Measurements from ENCODE around the gene PNRC1. TPM values are rescaled to one million over a fixed set of nuclear protein-coding genes. Genes with fewer than 3 reads are reported as not detected.

The PNRC1 gene
- total RNA-seq, 2 donors from 2014 or later: 61.5 to 363 TPM

DNA sequence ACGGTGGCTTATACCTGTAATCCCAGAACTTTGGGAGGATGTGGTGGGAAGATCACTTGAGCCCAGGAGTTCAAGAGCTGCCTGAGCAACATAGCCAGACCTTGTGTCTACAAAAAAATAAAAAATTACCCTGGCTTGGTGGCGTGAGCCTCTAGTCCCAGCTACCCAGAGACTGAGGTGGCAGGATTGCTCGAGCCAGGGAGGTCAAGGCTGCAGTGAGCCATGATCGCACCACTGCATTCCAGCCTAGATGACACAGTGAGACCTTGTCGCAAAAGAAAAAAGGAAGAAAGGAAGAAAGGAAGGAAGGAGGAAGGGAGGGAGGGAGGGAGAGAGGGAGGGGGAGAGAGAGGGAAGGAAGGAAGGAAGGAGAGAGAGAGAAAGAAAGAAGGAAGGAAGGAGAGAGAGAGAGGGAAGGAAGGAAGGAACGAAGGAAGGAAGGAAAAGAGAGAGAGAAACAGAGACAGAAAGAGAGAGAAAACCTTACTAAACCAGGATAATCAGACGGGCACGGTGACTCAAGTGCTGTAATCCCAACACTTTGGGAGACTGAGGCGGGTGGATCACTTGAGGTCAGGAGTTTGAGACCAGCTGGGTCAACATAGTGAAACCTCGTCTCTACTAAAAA is 10.9 kb upstream of the PNRC1 start:
- H3K4me1 Mint-ChIP-seq: peaks cover 4% of the 10 kb centered on the region
- peaks cover 10% of the 10 kb centered on the region for H3K27me3 Mint-ChIP-seq
- H3K4me3 Mint-ChIP-seq: no peak overlapping the region
- no peak for ATAC-seq (replicated peaks)
- H3K9me3 Mint-ChIP-seq: no peaks in the 10 kb centered on the region
- no peaks in the 10 kb centered on the region for H3K36me3 Mint-ChIP-seq (ENCODE audit: low read depth)
- no peak overlapping the region for H3K27ac Mint-ChIP-seq

DNA sequence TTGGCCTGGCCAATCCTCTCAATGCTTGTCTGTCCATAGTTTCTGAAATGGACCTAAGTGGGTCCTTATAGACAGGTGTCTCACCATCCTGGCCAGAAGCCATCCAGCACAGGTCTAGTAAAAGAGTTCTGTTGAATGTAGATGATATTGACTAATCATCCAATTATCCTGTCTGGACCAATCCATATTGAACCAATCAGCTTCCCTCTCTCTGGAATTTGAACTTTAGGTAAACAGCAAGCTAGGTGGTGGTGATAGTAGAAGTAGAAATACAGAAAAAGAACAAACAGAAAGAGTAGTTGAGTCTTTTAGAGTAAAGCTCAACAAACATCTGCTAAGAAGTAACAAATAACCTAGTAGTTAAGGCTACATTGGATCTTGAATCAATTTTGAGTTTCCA is 9.5 kb upstream of the PNRC1 start:
- ATAC-seq (replicated peaks): no peak
- no peak overlapping the region for H3K4me3 Mint-ChIP-seq
- H3K27ac Mint-ChIP-seq: no peak overlapping the region
- H3K9me3 Mint-ChIP-seq: no peaks in the 10 kb centered on the region
- peaks cover 10% of the 10 kb centered on the region for H3K27me3 Mint-ChIP-seq
- H3K4me1 Mint-ChIP-seq: peaks cover 4% of the 10 kb centered on the region
- no peaks in the 10 kb centered on the region for H3K36me3 Mint-ChIP-seq (ENCODE audit: low read depth)

DNA sequence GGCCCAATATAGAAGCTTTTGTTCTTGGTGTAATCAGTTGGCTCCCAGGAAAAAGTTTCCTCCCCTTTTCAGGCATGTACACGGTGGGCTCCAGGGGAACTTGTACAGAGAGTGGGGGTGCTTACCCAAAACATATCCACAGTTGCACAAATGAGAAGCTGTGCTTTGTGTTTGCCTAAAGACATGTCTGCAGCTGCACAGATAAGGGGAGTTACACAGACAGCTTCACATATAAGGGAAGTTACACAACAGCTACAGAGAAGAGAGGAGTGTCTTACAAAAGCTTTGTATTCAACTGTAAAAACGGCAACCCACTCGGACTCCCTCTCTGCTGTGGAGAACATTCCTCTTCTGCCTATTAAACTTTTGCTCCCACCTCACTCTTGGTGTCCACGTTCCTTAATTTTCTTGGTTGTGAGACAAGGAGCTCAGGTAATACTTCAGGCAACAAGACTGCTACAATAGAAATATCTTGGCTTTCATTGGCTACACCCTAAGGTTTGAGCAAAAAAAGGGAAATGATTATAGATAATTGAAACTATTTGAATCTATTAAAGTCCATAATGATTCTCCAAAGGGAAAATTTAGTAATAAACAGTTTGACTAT is 7.4 kb upstream of the PNRC1 start:
- Mint-ChIP-seq H3K27ac (no peak overlapping the region), H3K4me3 (no peak overlapping the region), H3K4me1 (peaks cover 4% of the 10 kb centered on the region), H3K9me3 (no peaks in the 10 kb centered on the region), H3K36me3 (ENCODE audit: low read depth) (no peaks in the 10 kb centered on the region), H3K27me3 (no peaks in the 10 kb centered on the region)
- no peak for ATAC-seq (replicated peaks)

DNA sequence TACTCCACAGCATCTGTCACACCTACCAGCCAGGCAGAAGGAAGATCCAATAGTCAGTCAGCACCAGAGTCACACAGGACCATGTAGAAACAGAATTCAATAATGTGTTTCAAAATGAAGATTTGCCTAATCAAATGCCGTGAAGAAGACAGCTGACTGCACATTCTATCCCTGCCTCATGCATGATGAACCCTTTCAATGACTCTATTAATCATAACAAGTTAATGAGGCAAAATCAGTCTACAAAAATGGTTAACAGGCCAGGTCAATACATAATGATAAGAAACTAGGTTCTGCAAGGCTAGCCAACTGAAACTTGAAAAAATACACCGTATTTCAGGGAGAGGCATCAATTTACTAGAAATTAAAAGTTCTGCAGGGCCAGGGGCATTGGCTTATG is 6.7 kb upstream of the PNRC1 start:
- peaks cover 4% of the 10 kb centered on the region for H3K4me1 Mint-ChIP-seq
- no peak for ATAC-seq (replicated peaks)
- H3K36me3 Mint-ChIP-seq (ENCODE audit: low read depth): no peaks in the 10 kb centered on the region
- no peak overlapping the region for H3K4me3 Mint-ChIP-seq
- H3K27ac Mint-ChIP-seq: no peak overlapping the region
- H3K27me3 Mint-ChIP-seq: no peaks in the 10 kb centered on the region
- H3K9me3 Mint-ChIP-seq: no peaks in the 10 kb centered on the region

DNA sequence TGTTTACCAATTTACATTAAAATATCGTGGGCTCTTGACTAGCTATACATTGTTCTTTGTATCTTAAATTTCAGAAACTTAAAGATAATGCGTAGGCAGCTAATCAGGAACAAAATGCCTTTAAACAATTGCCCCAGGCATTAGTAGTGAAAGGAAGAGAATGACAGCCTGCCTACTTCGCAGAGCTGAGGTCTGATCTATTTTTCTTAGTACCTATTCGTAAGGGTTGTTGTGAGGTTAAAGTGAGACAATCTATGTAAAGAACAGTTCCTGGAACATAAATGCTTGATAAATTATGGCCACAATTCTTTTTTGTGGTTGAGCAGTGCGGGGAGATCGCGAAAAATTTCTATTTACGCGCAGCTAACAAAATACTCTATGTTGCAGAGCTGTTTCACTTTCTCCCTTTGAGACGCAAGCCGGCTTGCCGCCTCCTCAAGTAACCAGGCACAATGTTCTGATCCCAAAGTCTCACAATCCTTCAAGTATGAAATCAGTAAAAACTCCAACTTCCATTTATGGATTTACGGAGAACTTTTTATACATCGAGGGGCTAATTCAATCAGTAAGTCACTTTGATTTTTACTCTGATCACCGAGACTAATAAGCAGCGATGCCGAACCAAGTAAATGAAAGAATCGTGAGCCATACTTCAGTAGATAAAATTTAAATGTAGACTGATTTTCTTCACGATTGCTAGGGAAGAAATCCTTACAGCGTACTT is 878 bp upstream of the PNRC1 start:
- Mint-ChIP-seq H3K4me3 (peak overlapping the region; percentile 100), H3K27me3 (no peaks in the 10 kb centered on the region), H3K36me3 (ENCODE audit: low read depth) (peaks cover 41% of the 10 kb centered on the region), H3K27ac (peak overlapping the region; percentile 86), H3K9me3 (no peaks in the 10 kb centered on the region), H3K4me1 (peaks cover 12% of the 10 kb centered on the region)
- ATAC-seq (replicated peaks): peak; percentile 20

DNA sequence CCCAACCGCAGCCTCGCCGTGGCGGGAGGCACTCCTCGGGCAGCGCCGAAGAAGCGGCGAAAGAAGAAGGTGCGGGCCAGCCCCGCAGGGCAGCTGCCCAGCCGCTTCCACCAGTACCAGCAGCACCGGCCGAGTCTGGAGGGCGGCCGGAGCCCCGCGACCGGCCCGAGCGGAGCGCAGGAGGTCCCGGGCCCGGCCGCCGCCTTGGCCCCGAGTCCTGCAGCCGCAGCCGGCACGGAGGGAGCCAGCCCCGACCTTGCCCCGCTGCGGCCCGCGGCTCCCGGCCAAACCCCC is 525 bp downstream of the PNRC1 start:
- Mint-ChIP-seq H3K27ac (peak overlapping the region; percentile 100), H3K36me3 (ENCODE audit: low read depth) (peaks cover 55% of the 10 kb centered on the region), H3K27me3 (no peaks in the 10 kb centered on the region), H3K9me3 (no peaks in the 10 kb centered on the region), H3K4me1 (peaks cover 20% of the 10 kb centered on the region), H3K4me3 (peak overlapping the region; percentile 100)
- peak; percentile 16 for ATAC-seq (replicated peaks)

DNA sequence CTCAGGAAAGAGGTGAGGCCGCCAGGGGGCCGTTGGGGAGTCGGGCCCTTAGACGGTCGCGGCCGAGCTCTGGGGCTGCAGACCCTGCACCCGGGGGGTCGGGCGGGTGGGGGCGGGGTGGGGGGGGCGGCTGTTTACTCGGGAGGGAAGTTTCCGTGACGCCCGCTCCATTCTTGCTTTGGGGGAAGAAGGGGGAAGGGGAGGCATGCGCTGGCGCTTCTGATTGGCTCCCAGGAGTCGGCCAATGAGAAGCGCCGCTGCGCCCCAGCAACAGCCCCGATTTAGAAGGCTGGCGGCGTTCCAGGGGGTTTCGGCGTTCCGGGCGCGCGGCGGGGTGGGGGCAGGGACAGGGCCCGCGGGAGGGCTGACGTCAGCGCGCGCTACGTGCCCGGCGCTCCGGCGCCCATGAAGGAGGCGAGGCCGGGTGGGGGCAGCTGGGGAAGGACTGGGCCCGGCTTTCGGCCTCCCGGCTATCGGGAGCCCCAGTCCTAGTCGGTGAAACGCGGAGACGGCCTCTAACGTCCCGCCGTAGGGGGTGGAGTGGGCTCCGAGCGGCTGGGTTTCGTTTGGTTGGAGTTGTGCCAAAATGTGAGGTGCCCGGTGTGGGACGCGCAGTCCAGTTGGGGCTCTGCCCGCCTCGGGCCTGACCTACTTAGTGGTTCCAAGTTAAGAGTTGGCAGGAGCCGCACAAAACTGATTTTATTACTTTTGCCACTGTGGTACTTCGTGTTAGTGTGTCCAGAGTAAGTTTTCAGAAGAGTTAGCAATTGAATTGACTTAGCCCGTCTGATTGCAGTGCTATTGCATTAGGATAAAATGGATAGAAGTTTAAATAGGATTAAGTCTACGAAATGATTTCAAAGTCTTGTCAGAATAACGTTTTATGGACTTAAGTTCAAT is 1.1 kb downstream of the PNRC1 start:
- Mint-ChIP-seq H3K4me1 (peaks cover 23% of the 10 kb centered on the region), H3K27ac (peak overlapping the region; percentile 100), H3K4me3 (peak overlapping the region; percentile 100), H3K36me3 (ENCODE audit: low read depth) (peaks cover 61% of the 10 kb centered on the region), H3K9me3 (no peaks in the 10 kb centered on the region), H3K27me3 (no peaks in the 10 kb centered on the region)
- ATAC-seq (replicated peaks): peak; percentile 69

DNA sequence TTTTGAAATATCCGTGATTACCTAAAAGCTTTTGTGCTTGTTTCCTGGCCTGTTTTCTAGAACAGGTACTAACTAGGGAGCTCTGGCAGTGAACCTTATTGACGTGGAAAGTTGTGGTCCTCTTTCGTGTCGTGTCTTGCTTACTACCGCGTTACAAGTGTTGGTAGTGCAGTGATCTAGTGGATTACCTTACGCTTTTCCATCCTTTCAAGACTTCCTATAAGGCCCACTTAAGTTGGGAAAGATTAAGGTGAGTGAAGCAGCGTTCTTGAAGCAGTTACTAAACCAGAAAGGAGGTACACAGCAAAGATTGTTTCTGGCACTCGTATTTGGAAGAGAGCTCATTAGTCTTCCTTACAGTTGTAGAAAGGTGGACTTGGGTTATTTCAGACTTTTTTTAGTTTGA is 1.9 kb downstream of the PNRC1 start:
- Mint-ChIP-seq H3K4me1 (peaks cover 28% of the 10 kb centered on the region), H3K27ac (peak overlapping the region; percentile 100), H3K27me3 (no peaks in the 10 kb centered on the region), H3K4me3 (peak overlapping the region; percentile 100), H3K9me3 (no peaks in the 10 kb centered on the region), H3K36me3 (ENCODE audit: low read depth) (peaks cover 67% of the 10 kb centered on the region)
- no peak for ATAC-seq (replicated peaks)

DNA sequence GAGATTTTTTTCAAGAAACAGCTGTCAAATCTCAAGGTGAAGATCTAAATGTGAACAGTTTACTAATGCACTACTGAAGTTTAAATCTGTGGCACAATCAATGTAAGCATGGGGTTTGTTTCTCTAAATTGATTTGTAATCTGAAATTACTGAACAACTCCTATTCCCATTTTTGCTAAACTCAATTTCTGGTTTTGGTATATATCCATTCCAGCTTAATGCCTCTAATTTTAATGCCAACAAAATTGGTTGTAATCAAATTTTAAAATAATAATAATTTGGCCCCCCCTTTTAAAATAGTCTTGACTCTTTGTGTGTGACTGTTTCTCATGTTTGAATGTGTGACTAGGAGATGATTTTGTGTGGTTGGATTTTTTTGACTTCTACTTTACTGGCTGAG is 4.0 kb downstream of the PNRC1 start:
- Mint-ChIP-seq H3K27me3 (no peaks in the 10 kb centered on the region), H3K27ac (peak overlapping the region; percentile 67), H3K4me3 (peak overlapping the region; percentile 100), H3K4me1 (peaks cover 35% of the 10 kb centered on the region), H3K9me3 (no peaks in the 10 kb centered on the region), H3K36me3 (ENCODE audit: low read depth) (peaks cover 70% of the 10 kb centered on the region)
- no peak for ATAC-seq (replicated peaks)

DNA sequence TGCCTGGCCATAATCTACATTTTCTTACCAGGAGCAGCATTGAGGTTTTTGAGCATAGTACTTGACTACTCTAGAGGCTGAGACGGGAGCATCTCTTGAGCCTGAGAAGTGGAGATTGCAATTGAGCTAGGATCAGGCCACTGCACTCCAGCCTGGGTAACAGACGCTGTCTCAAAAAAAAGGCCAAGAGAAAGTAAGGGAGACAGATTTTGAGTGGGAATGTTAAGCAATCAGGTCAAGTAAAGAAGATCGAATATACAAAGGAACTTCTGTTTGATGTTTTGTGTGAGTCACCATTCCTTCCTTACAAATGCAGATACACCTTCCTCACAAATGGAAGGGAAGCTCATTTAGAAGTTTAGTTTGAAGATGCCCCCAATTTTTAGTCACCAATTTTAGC is 4.4 kb downstream of the PNRC1 start:
- Mint-ChIP-seq H3K4me1 (peaks cover 35% of the 10 kb centered on the region), H3K9me3 (no peaks in the 10 kb centered on the region), H3K27me3 (no peaks in the 10 kb centered on the region), H3K36me3 (ENCODE audit: low read depth) (peaks cover 70% of the 10 kb centered on the region), H3K4me3 (peak overlapping the region; percentile 100), H3K27ac (peak overlapping the region; percentile 67)
- ATAC-seq (replicated peaks): no peak

DNA sequence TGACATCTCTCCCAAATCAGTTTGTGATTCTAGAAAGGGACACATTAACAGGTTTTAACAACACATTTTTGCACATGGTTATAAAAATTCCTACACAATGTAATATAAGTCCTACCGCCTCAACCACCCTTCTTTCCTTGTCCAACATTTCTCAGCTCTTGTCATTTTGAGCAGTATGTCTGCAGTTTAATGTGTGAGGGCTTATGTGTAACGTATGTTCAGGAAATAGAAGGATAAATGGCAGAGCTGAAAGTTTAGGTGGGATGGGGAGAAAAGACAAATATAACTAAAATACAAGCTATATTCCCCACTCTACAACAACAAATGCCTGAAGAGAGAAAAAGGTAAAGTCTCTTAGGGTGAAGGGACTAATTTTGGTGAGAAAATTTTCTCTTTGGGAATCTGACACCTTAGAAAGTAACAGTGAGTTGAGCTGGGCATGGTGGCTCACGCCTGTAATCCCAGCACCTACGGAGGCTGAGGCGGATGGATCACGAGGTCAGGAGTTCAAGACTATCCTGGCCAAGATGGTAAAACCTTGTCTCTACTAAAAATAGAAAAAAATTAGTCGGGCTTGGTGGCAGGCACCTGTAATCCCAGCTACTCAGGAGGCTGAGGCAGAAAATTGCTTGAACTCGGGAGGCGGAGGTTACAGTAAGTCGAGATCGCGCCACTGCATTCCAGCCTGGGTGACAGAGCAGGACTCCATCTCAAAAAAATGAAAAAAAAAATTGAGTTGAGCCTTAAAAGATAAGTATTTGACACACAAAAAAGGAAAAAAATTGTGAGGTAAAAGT is 5.1 kb downstream of the PNRC1 start:
- no peaks in the 10 kb centered on the region for H3K27me3 Mint-ChIP-seq
- H3K4me1 Mint-ChIP-seq: peaks cover 38% of the 10 kb centered on the region
- ATAC-seq (replicated peaks): no peak
- H3K4me3 Mint-ChIP-seq: peak overlapping the region; percentile 100
- no peak overlapping the region for H3K27ac Mint-ChIP-seq
- no peaks in the 10 kb centered on the region for H3K9me3 Mint-ChIP-seq
- peaks cover 65% of the 10 kb centered on the region for H3K36me3 Mint-ChIP-seq (ENCODE audit: low read depth)

DNA sequence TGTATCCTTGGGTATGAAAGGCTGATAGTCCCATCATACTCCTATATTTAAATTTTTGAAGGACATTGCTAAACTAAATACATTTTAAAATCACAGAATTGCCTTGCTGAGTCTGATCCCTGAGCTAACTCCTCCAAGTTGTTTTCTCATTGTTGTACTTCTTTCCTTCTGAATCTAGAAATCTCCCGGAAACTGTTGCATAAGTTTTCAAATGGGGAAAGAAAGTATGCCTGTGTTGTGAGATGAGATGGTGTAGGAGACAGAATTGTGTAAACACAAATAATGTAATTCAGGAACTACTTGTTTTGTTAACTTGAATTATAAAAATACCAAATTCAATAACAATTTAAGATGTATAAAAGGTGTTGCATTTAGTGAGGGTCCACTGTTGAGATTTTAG is 7.3 kb downstream of the PNRC1 start:
- Mint-ChIP-seq H3K27me3 (no peaks in the 10 kb centered on the region), H3K27ac (peak overlapping the region; percentile 52), H3K36me3 (ENCODE audit: low read depth) (peaks cover 47% of the 10 kb centered on the region), H3K4me1 (peaks cover 41% of the 10 kb centered on the region), H3K9me3 (no peaks in the 10 kb centered on the region), H3K4me3 (no peak overlapping the region)
- no peak for ATAC-seq (replicated peaks)

DNA sequence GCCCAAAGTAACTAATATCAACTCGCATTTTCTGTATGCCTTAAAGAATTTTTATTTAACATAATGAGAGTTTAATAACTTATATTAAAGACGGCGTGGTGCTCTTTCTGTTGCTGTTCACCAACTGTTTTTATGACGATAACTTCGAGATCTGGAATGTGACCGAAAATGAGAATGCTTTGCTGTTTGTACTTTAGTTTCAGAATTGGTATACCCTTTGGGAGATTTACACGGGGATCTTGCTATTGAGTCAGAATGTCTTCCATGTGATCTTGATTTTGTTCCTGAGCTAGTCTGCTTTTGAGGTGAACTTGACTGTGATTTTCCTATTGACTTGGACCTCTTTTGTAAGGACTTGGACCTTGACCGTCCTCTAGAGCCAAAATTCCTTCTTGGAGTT is 17.9 kb downstream of the PNRC1 start:
- ATAC-seq (replicated peaks): peak; percentile 96
- Mint-ChIP-seq H3K27me3 (no peaks in the 10 kb centered on the region), H3K4me1 (peaks cover 5% of the 10 kb centered on the region), H3K4me3 (peak overlapping the region; percentile 20), H3K36me3 (ENCODE audit: low read depth) (no peaks in the 10 kb centered on the region), H3K9me3 (no peaks in the 10 kb centered on the region), H3K27ac (peak overlapping the region; percentile 21)

DNA sequence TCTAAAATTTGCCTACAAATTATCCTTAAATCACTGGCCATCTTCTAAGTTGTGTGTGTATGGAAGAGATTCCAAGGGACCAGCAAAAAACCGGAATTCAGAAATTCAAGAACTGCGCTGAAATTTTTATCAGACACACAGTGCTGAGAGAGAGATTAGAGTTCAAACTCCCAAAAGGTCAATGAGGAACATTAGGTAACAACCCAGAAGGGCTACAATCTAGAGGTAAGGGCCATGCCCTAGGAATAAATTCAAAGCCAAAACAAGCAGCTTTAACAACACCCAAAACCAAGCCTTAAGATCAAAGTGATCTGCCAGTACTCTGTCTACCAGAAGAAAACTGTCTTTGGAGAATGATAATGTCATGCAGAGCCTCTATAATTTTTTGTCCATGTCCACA is 19.6 kb downstream of the PNRC1 start:
- no peaks in the 10 kb centered on the region for H3K9me3 Mint-ChIP-seq
- H3K27me3 Mint-ChIP-seq: no peaks in the 10 kb centered on the region
- no peaks in the 10 kb centered on the region for H3K36me3 Mint-ChIP-seq (ENCODE audit: low read depth)
- peaks cover 5% of the 10 kb centered on the region for H3K4me1 Mint-ChIP-seq
- H3K4me3 Mint-ChIP-seq: no peak overlapping the region
- no peak for ATAC-seq (replicated peaks)
- no peak overlapping the region for H3K27ac Mint-ChIP-seq

All from activated T-helper 17 cell treated with anti-CD3 and anti-CD28 coated beads, Interleukin-2, amount 50 U/mL, for 72 hours (primary cell).